GM13976 (cell line): Measurements from ENCODE around the gene FBXO47.

Experiments
- DNase-seq: peaks from one replicate; pipeline ENCODE4 v3.0.0; 2012; ENCODE audit warnings: low spot score
- in situ Hi-C: fragments of 300-500 bp; cut with MboI; formaldehyde crosslinking; loops from one replicate; pipeline ENCODE4 v1.12.0; 2022; ENCODE audit warnings: low sequenced_read_pairs, mixed read lengths, inconsistent platforms; ENCODE audit not compliant: unreplicated experiment
- TF ChIP-seq, protein P1 (sequence below): IDR thresholded peaks from 2 replicates; pipeline ENCODE4 v1.5.1; 2012; ENCODE audit warnings: borderline replicate concordance, mild to moderate bottlenecking; ENCODE audit not compliant: insufficient read depth; ENCODE audit errors: extremely low read depth, missing control alignments, control extremely low read depth

The FBXO47 gene

GRCh38 chr17:39011907-39012468, 44.8 kb upstream of the FBXO47 start:
- DNase-seq = no peak
- in situ Hi-C loops = no loop called here
- TF ChIP-seq, protein P1, sequence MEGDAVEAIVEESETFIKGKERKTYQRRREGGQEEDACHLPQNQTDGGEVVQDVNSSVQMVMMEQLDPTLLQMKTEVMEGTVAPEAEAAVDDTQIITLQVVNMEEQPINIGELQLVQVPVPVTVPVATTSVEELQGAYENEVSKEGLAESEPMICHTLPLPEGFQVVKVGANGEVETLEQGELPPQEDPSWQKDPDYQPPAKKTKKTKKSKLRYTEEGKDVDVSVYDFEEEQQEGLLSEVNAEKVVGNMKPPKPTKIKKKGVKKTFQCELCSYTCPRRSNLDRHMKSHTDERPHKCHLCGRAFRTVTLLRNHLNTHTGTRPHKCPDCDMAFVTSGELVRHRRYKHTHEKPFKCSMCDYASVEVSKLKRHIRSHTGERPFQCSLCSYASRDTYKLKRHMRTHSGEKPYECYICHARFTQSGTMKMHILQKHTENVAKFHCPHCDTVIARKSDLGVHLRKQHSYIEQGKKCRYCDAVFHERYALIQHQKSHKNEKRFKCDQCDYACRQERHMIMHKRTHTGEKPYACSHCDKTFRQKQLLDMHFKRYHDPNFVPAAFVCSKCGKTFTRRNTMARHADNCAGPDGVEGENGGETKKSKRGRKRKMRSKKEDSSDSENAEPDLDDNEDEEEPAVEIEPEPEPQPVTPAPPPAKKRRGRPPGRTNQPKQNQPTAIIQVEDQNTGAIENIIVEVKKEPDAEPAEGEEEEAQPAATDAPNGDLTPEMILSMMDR = no peak

DNA sequence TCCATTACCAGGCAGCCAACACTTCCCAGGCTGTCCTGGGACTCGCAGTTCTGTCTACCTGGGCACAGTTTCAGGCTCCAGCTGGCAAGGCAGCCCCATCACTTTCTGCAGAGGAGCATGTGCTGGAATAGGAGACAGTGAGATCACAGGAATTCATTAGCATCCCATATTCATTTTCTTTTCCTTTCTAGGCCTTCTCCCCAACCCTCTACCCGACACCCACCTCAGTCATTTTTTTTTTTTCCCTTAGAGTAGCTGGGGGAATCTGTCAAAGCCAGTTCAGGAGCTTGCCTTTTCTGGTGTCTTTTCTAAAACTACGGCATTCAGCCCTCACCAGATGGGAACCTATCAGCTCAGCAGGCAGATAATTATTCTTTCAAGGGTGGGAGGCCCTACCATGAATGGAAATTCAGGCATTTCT, 42.4 kb upstream of the FBXO47 start:
- DNase-seq = no peak
- TF ChIP-seq, protein P1 = no peak
- in situ Hi-C loops = no loop called here

- TF ChIP-seq, protein P1 = no peak
- no peak for DNase-seq
- in situ Hi-C loops = no loop called here
Observed at GRCh38 chr17:39008633-39009032, 41.4 kb upstream of the FBXO47 start.

DNA sequence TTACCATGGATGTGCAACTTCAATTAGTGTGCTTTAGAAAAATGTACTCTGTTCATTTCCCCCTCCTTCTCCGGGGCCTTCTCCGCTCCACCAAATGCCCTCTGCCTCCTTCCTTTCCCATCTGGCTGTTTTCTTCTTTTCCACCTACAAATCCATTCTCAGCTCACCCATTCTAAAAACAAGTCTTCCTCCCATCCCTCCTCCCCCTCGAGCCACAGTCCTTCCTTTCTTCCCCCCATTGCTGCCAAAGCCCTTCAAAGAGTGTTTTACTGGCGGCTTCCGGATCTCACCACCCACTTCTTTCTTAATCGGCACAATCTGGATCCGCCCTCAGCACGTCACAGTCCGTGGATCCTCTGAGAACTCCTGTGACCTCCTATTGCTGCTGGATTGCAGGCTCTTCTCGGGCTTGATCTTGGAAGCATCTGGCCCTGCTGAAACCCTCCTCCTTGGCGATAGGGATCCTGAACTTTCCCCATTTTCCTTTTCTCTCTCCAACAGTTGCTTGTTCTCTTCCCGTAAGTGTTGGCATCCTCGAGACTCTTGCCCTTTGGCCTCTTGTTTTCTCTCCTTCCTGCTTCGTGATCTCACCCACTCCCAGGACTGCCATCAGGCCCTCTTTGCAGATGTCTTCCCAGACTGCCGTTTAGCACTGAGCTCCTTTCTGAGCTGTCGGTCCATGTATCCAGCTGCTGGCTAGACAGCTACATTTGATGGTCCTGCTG, 36.0 kb upstream of the FBXO47 start:
- DNase-seq = no peak

DNA sequence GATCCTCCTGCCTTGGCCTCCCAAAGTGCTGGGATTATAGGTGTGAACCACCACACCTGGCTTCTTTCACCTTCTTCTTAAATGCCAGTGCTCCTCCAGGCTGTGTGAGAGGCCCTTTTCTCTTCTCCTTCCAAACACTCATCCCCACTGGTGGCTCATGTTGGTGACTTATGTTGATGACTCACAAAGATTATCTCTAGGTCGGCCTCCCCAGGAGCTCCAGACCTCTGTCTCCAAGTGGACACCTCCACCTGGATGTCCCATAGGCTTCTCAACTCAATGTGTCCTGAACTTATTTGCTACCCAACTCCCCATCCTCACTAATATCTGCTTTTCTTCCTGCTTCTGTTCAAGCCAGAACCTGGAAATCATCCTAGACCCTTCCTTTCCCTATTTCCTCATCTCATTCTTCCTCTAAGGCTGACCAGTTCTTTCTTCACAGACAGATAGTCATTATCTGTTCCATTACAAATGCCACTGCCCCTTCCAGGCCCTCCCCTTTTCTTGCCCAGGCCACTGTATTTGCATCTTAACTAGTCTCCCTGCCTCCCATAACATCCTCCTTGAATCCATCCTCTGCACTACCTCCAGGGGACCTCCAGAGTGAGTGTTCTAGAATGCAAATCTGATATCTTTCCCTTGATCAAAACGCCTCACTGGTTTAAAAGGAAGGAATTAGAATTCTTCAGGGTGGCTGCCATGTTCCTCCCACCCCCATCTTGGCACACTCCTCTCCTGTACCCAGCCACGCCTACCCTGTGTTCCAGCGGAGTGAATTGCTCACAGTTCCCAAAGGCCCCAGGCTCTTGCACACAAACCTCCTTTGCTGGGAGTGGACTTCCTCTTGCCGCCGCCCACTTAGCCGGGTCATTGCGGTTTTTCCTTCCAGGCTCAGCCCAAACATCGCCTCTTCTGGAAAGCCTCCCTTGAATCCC, 34.8 kb upstream of the FBXO47 start:
- DNase-seq = no peak
- in situ Hi-C loops = no loop called here
- TF ChIP-seq, protein P1 = no peak

More for the DNA sequence above, 36.0 kb upstream of the FBXO47 start:
- TF ChIP-seq, protein P1 = no peak
- in situ Hi-C loops = no loop called here

DNA sequence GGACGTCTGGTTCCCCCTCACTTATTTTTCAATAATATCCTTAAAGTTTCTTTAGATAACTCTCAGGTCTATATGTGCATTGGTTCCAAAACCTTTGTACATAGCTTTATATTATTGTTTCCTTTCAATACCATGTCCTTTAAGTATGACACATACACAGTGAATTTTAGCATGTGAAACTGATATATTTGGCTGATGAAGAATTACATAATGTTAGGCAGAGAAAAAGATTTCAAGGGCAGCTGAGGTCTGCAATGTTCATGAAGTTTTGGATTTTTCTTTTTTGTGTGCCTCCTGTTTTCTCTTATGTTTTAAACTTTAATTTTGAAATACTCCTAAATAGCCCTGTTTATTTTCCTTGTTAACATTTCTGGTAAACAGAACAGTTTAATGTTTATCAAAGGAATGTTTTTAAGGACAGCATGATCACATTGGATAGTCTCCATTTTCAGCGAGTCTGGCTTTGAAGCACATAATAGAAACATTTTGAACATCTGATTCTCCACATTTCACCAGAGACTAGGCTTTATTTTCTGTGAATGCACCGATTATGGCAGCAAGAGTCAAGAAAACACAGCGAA, 32.9 kb upstream of the FBXO47 start:
- TF ChIP-seq, protein P1 = no peak
- in situ Hi-C loops = no loop called here
- no peak for DNase-seq
